ENCODE data around the gene ACAP3.

ACAP3 gene

DNA sequence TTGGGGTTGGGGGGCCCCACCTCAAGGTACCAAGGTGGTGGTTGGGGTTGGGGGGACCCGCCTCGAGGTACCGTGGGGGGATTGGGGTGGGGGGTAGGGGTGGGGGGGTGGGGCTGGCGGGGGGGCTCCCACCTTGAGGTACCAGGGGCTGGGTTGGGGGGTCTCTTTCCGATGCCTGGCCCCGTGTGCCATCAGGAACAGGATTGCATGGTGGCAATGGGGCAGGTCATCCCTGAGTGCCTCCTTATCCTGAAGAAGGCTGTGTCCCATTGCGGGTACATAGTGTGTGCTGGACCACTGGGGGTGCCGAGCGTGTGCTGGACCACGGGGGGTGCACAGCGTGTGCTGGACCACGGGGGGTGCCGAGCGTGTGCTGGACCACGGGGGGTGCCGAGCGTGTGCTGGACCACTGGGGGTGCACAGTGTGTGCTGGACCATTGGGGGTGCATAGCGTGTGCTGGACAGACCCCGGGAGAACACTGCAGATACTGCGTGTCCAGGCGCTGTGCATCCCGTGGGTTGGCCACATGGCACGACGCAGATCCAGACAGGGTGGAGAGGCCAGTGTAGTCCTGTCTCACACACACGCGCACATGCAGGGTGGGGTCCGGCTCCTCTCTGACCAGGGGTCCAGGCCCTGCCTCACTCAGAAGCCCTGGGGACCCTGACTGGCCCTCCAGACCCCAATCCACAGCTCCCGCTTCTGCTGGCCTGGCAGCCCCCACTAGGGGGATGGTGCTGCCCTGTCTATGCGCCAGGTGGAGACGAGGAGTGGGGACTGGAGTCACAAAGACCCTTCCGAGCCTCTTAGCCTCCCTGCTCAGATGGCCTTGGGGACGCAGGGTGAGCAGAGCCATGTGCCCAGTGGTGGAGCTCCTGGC, 23.3 kb downstream of the ACAP3 start:
- FAIRE-seq: no peak

DNA sequence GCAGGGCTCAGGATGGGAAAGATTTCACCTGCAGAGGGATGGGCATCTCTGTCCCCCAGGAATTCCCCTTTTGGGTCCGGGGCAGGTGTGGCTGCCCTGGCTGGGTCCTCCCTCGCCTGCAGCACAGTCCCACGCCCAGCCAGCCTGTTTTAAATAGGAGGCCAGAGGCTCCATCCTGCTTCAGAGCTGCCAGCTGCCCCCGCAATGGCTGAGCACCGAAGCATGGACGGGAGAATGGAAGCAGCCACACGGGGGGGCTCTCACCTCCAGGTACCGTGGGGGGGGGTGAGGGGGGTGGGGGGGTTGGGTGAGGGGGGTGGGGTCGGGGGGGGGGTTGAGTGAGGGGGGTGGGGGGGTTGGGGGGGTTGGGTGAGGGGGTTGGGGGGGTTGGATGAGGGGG, 23.9 kb downstream of the ACAP3 start:
- no peak for FAIRE-seq

DNA sequence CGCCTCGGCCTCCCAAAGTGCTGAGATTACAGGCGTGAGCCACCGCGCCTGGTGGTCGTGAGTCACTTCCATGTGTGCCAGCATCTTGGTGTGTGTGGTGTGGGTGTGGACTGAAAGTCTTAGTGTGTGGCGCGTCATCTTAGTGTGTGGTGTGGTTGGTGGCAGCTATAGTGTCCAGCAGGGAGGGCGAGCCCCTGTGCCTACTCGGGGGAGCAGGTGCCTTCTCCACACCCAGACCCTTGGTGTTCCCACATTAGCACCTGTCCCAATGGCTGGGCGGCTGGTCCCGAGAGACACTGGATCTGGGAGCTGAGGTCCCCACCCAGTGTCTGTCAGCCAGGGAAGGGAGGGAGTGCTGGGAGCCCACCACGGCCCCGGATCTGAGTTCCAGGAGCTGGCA, 24.7 kb downstream of the ACAP3 start:
- FAIRE-seq: no peak

DNA sequence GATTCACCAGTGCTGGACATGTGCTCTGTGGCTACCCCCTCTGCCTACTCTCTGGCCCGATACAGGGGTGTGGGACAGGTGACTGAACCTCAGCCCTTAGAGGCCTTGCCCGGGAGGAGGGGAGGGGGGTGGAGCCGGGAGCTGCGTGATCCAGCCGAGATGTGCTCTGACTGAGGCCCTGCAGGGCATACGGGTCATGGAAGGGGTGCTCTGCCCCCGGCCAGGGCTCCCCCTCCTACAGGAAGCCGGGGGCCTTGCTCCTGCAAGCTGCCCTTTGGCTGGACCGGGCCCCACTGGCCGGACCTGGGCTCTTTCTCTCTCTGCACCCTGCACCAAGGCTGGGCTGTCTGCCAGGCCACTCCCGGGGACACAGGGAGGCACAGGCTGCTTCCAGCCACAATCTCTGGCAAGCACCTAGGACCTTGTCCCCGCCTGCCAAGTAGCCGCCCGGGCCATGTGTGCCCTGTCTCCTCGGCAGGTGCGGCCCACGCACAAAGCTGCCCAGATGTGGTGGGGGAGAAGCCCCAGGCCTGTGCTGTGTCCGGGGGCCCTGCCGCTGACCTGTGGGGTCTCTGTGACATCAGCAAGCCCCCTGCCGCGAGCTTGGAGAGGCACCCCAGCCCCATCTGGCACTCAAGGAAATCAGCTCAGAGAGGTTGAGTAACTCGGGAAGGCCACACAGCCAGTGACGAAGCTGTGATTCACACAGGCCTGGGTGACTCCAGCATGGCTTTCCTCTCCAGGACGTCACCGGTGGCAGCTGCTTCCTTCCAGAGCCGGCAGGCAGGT, 26.0 kb downstream of the ACAP3 start:
- no peak for FAIRE-seq

DNA sequence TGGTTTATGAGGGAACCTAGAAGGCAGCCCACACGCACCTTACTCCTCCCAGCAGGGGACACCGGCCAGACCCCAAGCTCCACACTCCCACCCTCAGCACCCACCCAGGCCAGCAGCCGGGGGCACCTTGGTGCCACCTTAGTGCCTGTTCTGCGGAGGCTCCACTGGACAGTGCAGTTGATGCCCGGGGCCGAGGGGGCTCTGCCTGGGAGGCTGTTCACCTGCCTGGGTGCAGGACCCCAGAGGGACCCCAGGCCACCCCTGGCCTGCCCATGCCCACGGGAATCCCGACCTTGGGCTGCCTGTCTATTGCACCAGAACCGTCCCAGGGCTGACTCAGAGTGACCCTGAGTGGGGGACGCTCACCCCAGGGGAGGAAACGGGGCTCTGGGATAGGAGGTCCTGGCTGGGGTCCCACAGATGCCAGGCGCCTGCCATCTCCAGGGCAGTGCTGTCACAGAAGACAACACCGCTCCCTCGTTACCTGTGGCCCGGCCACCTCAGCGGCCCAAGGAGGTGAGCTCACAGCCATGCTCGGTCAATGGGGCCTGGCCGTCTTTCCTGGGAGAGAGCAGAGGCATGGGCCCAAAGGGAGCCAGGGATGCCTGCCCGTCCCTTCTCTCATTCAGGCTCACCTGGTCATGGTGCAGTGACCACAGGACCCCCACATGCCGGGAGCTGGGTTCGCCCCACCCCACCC, 26.8 kb downstream of the ACAP3 start:
- FAIRE-seq: no peak

DNA sequence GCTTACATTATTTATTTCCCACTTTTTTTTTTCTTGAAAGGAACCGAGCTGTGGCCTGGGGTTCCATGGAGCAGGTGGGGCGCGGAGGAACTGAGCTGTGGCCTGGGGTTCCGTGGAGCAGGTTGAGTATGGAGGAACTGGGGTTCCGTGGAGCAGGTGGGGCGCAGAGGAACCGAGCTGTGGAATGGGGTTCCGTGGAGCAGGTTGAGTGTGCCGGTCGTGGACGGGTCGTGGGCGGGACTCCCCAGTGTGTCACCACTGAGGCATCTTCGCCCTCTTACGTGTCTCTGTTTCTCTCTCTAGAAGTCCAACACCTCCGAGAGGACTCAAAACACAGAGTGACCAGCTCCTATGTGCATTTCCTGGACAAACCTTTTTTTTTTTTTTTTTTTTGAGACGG, 28.7 kb downstream of the ACAP3 start:
- FAIRE-seq: no peak

DNA sequence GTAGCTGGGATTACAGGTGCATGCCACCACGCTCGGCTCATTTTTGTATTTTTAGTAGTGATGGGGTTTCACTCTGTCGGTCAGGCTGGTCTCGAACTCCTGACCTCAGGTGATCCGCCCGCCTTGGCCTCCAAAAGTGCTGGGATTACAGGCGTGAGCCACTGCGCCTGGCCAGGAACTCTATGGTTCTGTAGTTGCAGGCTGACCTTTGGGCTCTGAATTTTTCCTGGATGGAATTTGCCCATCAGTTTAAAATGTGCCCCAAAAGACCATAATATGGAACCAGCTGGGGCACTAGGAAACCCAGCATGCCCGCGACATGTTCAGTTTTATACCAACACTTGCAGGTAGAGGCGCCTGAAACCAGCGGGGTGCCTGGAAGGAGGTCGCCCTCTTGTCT, 29.1 kb downstream of the ACAP3 start:
- FAIRE-seq: no peak

DNA sequence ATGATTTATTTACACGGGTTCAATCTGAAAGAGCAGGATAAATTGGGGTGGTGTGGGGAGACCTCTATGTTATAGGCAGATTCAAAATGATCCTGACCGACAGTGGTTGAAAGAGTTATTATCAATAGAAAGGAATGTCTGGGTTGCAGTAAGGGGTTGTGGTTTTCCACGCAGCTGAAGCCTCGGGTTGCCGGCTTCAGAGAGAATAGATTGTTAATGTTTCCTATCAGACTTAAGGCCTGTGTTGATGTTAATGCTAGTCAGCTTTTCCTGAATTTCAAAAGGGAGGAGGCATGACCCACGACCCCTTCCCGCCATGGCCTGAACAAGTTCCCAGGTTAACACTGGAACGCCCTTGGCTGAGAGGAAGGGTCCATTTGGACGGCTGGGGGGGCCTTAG, 31.9 kb downstream of the ACAP3 start:
- no peak for FAIRE-seq

DNA sequence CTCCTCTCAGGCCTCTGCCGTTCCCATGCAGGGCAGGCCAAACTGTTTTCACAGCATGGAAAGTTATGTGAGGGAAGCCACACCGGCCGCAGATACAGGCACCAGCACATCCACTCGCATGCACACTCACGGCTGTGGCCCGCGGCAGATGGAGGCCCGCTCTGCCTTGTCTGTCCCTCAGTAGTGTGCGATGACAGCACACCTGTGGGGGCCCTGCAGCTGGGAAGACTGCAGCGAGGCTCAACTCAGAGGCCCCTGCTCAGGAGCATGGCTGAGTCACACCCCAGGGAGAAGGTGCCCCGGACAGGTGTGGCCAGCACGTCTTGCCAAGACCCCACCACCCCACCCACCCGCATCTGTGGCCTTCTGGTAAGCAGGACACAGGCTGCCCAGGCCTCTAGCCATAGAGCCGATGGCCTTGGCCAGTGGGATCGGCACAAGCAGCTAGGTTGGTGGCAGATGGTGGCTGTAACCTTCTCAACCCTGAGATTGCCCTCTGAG, 32.7 kb downstream of the ACAP3 start:
- FAIRE-seq: no peak

DNA sequence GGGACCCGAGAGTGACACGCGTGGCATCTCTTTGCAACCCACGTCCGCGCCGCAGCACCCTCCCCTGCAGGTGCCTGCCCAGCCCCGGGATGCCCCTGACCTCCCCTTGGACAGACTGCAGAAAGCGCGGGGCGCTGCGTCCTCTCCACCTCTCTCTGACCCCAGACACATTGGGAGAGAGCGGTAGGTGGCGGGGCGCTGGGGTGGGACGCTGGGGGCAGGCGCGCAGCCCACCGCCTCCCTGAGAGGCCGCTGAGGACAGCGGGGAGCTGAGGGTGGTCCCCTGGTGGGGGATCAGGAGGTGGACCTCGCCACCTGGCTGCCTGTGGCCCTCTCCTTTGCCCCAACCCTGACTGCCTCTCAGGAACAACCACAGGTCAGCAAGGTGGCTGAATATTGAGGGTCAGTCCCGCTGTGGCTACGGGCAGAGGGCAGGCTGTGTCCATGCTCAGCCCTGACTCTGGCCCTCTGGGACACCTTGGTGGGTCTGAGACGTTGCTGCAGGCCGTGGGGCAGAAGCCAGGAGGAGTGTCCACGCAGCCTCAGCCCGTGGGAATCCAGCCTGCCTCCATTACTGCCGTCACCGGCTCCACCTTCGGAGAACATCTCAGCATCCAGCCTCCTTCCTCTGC, 33.3 kb downstream of the ACAP3 start:
- no peak for FAIRE-seq

DNA sequence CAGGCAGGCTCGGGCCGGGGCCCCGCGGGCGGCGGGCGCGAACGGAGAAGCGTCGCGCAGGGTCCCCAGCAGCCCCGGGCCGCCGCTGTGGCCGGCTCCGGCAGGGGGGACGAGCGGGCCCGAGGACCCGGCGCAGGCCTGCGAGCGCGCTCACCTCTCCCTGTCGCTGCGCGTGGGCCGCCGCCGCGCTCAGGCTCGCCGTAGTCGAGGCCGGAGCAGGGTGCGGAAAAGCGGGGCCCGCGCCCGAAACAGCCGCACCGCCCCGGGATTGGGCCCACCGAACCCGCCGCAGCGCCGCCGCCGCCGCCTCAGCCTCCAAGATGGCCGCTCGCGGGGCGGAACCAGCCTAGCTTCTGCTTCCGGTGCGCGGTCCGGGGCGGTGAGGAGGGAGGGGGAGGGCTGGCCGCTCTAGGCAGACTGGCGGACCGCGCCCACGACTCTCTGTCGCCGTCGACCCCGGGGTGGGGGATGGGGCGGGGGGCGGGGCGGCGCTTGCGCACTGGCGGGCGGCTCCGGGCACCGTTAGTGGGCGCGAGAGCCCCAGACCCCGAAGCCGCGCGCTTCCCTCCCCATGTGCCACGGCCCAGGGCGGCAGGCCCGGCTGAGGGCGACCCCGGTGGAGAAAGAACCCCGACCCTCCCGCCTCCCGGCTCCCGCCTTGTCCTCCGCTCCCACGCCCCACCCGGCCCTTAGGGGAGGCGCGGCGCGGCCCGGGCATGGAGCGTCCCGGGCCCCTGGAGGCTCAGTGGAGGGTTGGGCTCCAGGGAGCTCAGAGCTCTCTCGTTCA, 34.0 kb downstream of the ACAP3 start, which contains the start of gene UBE2J2:
Gene UBE2J2 (minus strand): TSS at position 343 of the 787 bp plus-strand sequence. CDS start 5,862 bp downstream, outside the sequence.
- no peak for FAIRE-seq

DNA sequence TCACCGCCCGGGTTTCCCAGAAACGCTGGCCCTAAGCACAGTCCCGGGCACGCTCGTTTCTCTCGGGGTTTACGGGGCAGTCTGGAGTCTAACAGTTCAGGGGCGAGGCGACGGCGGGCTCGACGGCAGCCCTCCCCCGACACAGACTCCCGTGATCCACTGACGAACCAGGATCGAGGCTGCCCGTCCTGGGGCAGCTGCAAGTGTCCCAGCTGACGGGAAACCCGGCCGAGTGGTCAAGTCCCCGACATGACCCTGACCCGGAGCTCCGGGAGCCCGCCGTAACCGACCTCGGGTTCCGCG, 34.6 kb downstream of the ACAP3 start:
- no peak for FAIRE-seq

DNA sequence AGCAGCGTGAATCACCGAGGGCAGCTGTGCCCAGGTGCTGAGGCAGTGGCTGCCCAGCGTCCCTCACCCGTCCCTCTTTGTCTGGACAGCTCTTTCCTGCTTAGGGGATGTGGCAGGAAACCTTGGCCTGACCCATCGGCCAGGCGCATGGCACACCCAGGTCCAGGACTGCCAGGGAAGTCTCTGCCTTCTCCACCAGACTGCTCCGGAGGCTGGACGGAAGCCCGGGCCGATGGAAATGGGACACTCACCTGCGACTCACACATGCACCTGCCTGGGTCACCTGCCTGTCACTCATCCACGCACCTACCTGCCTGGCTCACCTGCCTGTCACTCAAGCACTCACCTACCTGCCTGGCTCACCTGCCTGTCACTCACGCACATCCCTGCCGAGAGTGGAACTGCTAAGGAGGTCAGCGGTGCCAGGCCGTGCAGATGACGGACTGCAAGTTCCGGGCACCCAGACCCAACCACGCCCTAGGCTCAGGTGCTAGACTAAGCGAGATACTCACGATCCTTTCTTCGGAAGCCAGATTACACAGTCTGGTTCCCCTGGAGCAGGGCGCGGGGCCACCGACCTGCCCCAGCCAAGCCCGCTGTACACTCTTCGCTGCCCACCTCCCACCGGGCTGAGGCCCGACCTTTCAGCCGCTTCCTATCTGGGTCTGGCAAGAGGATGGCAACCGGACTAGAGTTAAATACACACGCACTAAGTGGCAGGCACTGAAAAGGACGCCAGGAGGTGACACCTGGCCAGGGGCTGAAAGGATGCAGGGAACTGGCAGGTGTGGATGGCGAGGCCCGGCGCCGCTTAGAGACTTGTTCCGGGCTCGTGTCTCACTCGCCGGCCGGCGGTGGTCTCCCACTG, 35.2 kb downstream of the ACAP3 start:
- no peak for FAIRE-seq

DNA sequence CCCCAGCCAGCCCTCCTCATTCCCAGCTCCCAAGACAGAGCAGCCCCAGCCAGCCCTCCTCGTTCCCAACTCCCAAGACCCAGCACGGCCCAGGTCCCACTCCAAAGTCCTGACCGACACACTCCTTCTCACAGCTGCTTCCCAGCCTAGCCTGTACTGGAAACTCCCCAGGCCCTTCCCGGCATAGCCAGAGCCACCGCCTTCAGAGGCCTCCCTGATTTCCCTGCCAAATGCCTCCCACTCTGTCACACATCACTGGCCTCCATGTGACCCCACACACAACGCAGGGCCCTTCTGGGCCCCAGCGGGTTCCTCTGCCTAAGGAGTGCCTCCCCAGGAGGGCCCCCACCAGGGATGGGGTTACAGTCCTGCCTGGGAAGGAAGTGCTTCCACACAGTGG, 36.9 kb downstream of the ACAP3 start:
- FAIRE-seq: no peak

DNA sequence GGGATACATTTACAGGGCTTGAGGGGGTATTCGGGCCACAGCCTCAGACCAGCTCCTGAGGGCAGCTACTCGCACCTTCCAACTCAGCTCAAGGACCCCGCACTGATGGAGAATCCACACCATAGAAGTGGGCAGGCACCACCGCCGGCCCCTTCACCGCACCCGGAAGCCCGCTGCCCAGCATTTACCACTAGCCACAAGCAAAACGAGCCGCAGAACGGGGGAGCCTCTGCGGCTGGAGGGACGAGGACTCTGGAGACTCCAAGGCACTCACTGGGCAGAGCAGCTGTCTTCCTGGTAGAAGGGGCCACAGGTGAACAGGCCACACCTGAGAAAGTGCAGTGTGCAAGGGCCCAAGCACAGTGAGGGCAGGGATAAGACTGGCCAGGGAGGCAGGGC, 39.4 kb downstream of the ACAP3 start:
- FAIRE-seq: no peak

DNA sequence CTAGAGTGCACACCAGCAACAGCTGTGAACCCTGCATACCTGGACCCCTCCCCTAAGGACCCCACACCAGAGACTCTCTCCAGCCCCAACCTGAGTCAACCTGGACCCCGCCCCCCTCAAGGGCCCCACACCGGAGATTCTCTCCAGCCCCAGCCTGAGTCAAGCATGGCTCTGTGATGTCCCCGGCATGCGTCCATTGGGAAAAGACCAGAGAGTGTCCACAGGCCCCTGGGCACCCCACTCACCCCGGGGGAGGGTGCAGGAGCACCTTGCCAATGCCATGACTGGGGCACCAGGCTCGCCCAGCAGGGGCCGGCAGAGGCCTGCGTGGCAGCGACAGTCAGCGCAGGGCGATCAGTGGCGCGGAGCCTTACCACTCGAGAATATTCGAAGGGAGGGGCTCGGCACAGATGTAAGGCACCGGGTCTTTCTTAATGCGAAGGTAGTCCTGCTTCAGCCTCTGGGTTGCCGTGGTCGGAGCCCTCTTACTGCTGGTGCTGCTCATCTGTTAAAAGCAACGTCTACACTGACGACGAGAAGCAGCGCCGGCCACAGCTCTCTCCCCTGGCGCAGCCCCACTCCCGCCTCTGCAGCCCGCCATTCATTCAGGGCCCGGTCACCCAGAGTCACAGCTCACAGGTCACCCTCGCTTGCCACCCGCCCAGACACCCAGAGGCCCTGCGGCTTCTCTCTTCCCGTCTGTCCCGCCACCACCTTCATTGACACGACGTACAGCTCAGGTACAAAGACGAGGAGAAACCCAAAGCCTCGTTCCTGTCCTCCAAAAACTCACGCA, 40.0 kb downstream of the ACAP3 start:
- no peak for FAIRE-seq

DNA sequence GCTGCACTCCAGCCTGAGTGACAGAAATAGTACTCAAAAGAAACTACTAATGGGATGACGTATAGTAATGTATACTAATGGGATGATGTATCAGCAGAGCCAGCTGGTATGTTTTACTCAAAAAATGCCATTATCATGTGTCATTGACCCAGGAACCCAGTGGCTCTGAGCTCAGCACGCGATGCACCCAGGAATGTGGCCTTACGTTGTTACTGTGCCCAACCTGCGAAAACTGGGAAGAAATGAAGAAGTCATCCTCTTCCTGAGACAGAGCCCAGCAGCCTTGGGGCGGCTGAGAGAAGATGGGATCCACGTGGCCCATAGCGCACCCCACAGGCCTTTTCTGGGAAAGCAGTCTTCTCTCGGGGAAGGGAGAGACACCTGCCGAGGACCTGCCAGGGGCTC, 42.9 kb downstream of the ACAP3 start:
- no peak for FAIRE-seq

DNA sequence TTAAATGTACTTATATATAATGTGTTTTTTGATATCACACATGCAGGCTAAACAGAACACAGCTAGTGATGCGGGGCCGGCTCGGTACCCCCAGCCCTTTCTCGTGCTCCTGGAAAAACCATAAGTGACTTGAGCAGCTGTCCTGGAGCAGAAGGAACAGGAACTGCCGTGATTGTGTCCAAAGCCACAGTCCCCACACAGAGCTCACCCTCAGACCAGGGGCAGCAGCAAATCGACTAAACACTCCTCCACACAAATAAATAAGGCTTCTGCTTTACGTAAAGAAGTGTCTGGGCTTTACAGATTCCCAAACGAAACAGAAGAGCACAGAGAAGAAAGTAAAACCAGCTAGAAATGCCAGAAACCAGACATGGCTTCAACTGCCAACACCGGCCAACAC, 43.7 kb downstream of the ACAP3 start:
- no peak for FAIRE-seq

DNA sequence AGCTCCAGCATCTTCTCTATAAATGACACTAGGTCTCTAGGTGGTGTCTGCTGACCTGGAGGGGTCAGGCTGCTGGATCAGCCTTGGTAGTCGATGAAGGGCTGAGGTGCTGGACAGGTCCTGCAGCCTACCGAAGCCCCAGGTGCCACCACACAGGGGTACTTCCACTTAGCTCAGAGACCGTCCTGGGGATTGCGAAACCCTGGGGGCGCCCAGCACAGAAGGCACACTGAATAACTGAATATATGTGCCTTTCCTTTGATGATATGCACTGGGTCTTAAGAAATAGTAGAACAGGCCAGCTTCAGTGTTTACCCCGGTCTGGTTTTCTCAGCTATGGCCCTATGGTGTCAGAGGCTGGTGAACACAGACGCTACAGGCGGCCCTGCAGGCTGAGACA, 45.0 kb downstream of the ACAP3 start:
- FAIRE-seq: no peak

DNA sequence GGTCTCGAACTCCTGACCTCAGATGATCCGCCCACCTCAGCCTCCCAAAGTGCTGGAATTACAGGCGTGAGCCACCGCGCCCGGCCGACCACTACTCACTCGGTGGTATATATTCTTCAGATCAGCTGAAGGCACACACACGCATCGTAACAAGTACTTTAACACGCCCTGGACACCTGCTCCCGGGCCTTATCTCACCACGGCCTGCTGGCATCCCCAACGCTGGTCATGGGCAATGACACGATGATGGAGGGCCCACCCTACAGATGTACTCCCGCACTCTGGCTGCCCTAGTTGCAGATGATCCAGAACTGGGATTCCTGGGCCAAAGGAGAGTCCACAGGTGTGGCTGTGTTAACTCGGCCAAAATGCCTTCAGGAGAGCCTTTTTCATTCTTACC, 45.7 kb downstream of the ACAP3 start:
- no peak for FAIRE-seq

All from endometrium (tissue), 2 donors.